ENCODE data around the gene CSRP1. TPM values are rescaled to one million over a fixed set of nuclear protein-coding genes. Genes with fewer than 3 reads are reported as not detected.
"Not testable (repeated sequence)": the region's sequence is repeated elsewhere in the genome, so short reads cannot be mapped to it uniquely, and the experiment has no call there.

Gene CSRP1
- total RNA-seq, 1 experiment from 2014 or later: 729 TPM

GRCh38 chr1:201481761-201482493, 25.0 kb downstream of the CSRP1 start:
- peak; percentile 89 for DNase-seq (ENCODE audit: extremely low read depth, low read depth)

GRCh38 chr1:201481004-201481380, 25.9 kb downstream of the CSRP1 start:
- DNase-seq (ENCODE audit: extremely low read depth, low read depth): no peak

GRCh38 chr1:201480231-201481003, 26.5 kb downstream of the CSRP1 start:
- DNase-seq (ENCODE audit: extremely low read depth, low read depth): peak; percentile 52

- DNase-seq (ENCODE audit: extremely low read depth, low read depth): no peak
Observed at GRCh38 chr1:201479201-201479730, 27.7 kb downstream of the CSRP1 start.

- DNase-seq (ENCODE audit: extremely low read depth, low read depth): not testable (repeated sequence)
Observed at GRCh38 chr1:201478666-201479065, 28.3 kb downstream of the CSRP1 start.

- no peak for DNase-seq (ENCODE audit: extremely low read depth, low read depth)
Observed at GRCh38 chr1:201476670-201477344, 30.1 kb downstream of the CSRP1 start.

GRCh38 chr1:201475915-201476669, 30.8 kb downstream of the CSRP1 start:
- DNase-seq (ENCODE audit: extremely low read depth, low read depth): no peak

GRCh38 chr1:201475130-201475529, 31.8 kb downstream of the CSRP1 start:
- no peak for DNase-seq (ENCODE audit: extremely low read depth, low read depth)

- DNase-seq (ENCODE audit: extremely low read depth, low read depth): no peak
Observed at GRCh38 chr1:201473296-201473695, 33.6 kb downstream of the CSRP1 start.

- DNase-seq (ENCODE audit: extremely low read depth, low read depth): not testable (repeated sequence)
Observed at GRCh38 chr1:201472321-201472720, 34.6 kb downstream of the CSRP1 start.

GRCh38 chr1:201471772-201472171, 35.2 kb downstream of the CSRP1 start:
- no peak for DNase-seq (ENCODE audit: extremely low read depth, low read depth)

- DNase-seq (ENCODE audit: extremely low read depth, low read depth): no peak
Observed at GRCh38 chr1:201470581-201470980, 36.3 kb downstream of the CSRP1 start.

- DNase-seq (ENCODE audit: extremely low read depth, low read depth): no peak
Observed at GRCh38 chr1:201469645-201470074, 37.3 kb downstream of the CSRP1 start.

GRCh38 chr1:201468844-201469644, 37.9 kb downstream of the CSRP1 start, which contains the start of gene PHLDA3:
TSS of gene PHLDA3 (minus strand) at chr1:201469188. CDS start at chr1:201468786, 402 bp downstream.
- DNase-seq (ENCODE audit: extremely low read depth, low read depth): peak; percentile 58

GRCh38 chr1:201468501-201468843, 38.5 kb downstream of the CSRP1 start:
- DNase-seq (ENCODE audit: extremely low read depth, low read depth): no peak

- DNase-seq (ENCODE audit: extremely low read depth, low read depth): no peak
Observed at GRCh38 chr1:201466492-201466891, 40.4 kb downstream of the CSRP1 start.

- DNase-seq (ENCODE audit: extremely low read depth, low read depth): no peak
Observed at GRCh38 chr1:201465698-201466290, 41.1 kb downstream of the CSRP1 start.

GRCh38 chr1:201463071-201463552, 43.8 kb downstream of the CSRP1 start:
- DNase-seq (ENCODE audit: extremely low read depth, low read depth): peak; percentile 60

Measured in NCI-H460 (cell line).